OCI-LY7 (cell line): ENCODE measurements around the gene USPL1. TPM values are rescaled to one million over a fixed set of nuclear protein-coding genes. Genes with fewer than 3 reads are reported as not detected.

Experiments
- BruUV-seq: library from RNA; stranded (reverse); fragments of 400-500 nt; replicated peaks from 2 replicates; lab custom pipeline; 2021; lab: Mats Ljungman, UMichigan
- CTCF ChIA-PET: fragments of 300-600 bp; sonication (Branson Sonifier 250); formaldehyde crosslinking; loops from one replicate; lab custom pipeline; 2022; ENCODE audit warnings: antibody characterized with exemption; ENCODE audit not compliant: unreplicated experiment; lab: Charles Lee
- POLR2A ChIA-PET: fragments of 300-600 bp; sonication (Branson Sonifier 250); formaldehyde crosslinking; loops from one replicate; lab custom pipeline; 2022; ENCODE audit warnings: antibody characterized with exemption; lab: Charles Lee
- DNase-seq: peaks from one replicate; pipeline ENCODE4 v3.0.0-alpha.2; 2015; ENCODE audit warnings: low spot score
- H2AFZ ChIP-seq: fragments of 200-600 bp; sonication (generic), shearing (Covaris generic); 2 replicates; pipeline ENCODE4 v1.6.1; 2014; ENCODE audit warnings: mild to moderate bottlenecking, antibody characterized with exemption, low read length, moderate library complexity
- H3K27ac ChIP-seq: fragments of 200-600 bp; sonication (generic); 2 replicates; pipeline ENCODE4 v1.5.1; 2014; ENCODE audit warnings: mixed run types, low read depth, mild to moderate bottlenecking, moderate library complexity, low read length, inconsistent platforms; ENCODE audit not compliant: poor library complexity, severe bottlenecking
- H3K36me3 ChIP-seq: fragments of 200-600 bp; sonication (generic); 2 replicates; pipeline ENCODE4 v1.6.1; 2014; ENCODE audit warnings: mild to moderate bottlenecking, antibody characterized with exemption, low read length, moderate library complexity, mixed read lengths; ENCODE audit not compliant: insufficient read depth
- H3K4me1 ChIP-seq: fragments of 200-600 bp; sonication (generic); 2 replicates; pipeline ENCODE4 v1.5.1; 2014; ENCODE audit warnings: mild to moderate bottlenecking, low read length; ENCODE audit not compliant: insufficient read depth, poor library complexity, severe bottlenecking
- H3K4me2 ChIP-seq: fragments of 200-600 bp; sonication (generic); 2 replicates; pipeline ENCODE4 v1.6.1; 2014; ENCODE audit warnings: mild to moderate bottlenecking, low read length
- H3K4me3 ChIP-seq: fragments of 200-600 bp; sonication (generic); 2 replicates; pipeline ENCODE4 v1.5.1; 2014; ENCODE audit warnings: mild to moderate bottlenecking, low read depth, low read length; ENCODE audit not compliant: poor library complexity, severe bottlenecking
- H3K79me2 ChIP-seq: fragments of 200-600 bp; sonication (generic); 2 replicates; pipeline ENCODE4 v1.6.1; 2016; ENCODE audit warnings: low read depth, mild to moderate bottlenecking, low read length, moderate library complexity, mixed read lengths; ENCODE audit not compliant: insufficient read depth
- H3K9me2 ChIP-seq: fragments of 200-600 bp; sonication (generic); 2 replicates; pipeline ENCODE4 v1.6.1; 2016; ENCODE audit warnings: mild to moderate bottlenecking, low read length, mixed read lengths; ENCODE audit not compliant: insufficient read depth
- H3K9me3 ChIP-seq: fragments of 200-600 bp; sonication (generic); 2 replicates; pipeline ENCODE4 v1.6.1; 2014; ENCODE audit warnings: mild to moderate bottlenecking, mixed run types, low read length, mixed read lengths
- H4K20me1 ChIP-seq: fragments of 200-600 bp; sonication (generic); 2 replicates; pipeline ENCODE4 v1.6.1; 2014; ENCODE audit warnings: mild to moderate bottlenecking, antibody characterized with exemption, low read length, moderate library complexity, mixed read lengths; ENCODE audit not compliant: insufficient read depth
- CTCF ChIP-seq: fragments of 200-600 bp; sonication (generic); conservative IDR thresholded peaks from 2 replicates; pipeline ENCODE4 v1.5.1; 2014; ENCODE audit warnings: mild to moderate bottlenecking, antibody characterized with exemption, low read length, moderate library complexity, mixed read lengths
- EZH2phosphoT487 ChIP-seq: fragments of 200-600 bp; sonication (generic); IDR thresholded peaks from 2 replicates; pipeline ENCODE4 v1.6.1; 2018; ENCODE audit warnings: low read depth, borderline replicate concordance, mild to moderate bottlenecking, mixed run types, antibody characterized with exemption, low read length, moderate library complexity, mixed read lengths
- intact Hi-C: fragments of 100-400 bp; cut with micrococcal nuclease; formaldehyde crosslinking; loops from one replicate; pipeline ENCODE4 v1.10.0; 2022; ENCODE audit not compliant: unreplicated experiment
- total RNA-seq, 2 experiments: library from RNA; depleted of rRNA in 1 of 2; stranded (reverse); fragments of >200 nt in 1 of 2; shearing (Covaris generic) in 1 of 2; gene quantifications; 2 replicates each; pipeline ENCODE4 v1.2.3, GENCODE V29; 2014 to 2022

The USPL1 gene
- total RNA-seq, 2 experiments from 2014 or later = 19.2 to 21.9 TPM

DNA sequence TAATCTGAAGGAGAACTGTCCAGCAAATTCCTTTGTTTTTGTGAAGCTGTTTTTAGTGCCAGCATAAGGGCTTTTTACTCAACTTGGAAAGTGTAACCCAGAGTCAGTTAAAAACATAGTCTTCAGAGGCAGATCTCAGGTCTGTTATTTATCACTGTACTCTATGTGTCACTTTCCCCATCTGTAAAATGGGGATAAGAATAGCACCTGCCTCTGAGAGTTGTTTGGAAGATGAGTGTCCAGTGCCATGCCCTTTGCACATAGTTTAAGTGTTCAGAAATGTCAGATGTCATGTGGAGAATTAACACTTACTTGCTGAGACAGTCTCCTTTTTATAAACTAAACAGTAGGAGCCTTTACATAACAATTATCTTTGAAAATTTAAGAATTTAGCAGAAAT is 27.9 kb downstream of the USPL1 start:
- H3K4me2 ChIP-seq = no peak overlapping the region
- POLR2A ChIA-PET = interaction anchor here (0.8 to 2.1 kb wide), 7 partner anchors 9 to 37 kb away, joined by 3 to 10 read pairs (median 4); no protein-coding TSS in a partner anchor
- CTCF ChIA-PET = no interaction called here
- intact Hi-C loops = no loop called here
- peaks cover 99% of the 10 kb centered on the region for H3K36me3 ChIP-seq
- H3K4me3 ChIP-seq = no peak overlapping the region
- no peak for TF ChIP-seq EZH2phosphoT487
- no peak for TF ChIP-seq CTCF
- no peaks in the 10 kb centered on the region for H3K9me2 ChIP-seq
- no peak for DNase-seq
- no peaks in the 10 kb centered on the region for H3K9me3 ChIP-seq
- peaks cover 37% of the 10 kb centered on the region for H3K79me2 ChIP-seq
- peaks cover 50% of the 10 kb centered on the region for H3K4me1 ChIP-seq
- H2AFZ ChIP-seq = no peak overlapping the region
- BruUV-seq = no TSS peak
- no peak overlapping the region for H3K27ac ChIP-seq
- peaks cover 6% of the 10 kb centered on the region; the same call in 1 of the 2 replicates for H4K20me1 ChIP-seq

DNA sequence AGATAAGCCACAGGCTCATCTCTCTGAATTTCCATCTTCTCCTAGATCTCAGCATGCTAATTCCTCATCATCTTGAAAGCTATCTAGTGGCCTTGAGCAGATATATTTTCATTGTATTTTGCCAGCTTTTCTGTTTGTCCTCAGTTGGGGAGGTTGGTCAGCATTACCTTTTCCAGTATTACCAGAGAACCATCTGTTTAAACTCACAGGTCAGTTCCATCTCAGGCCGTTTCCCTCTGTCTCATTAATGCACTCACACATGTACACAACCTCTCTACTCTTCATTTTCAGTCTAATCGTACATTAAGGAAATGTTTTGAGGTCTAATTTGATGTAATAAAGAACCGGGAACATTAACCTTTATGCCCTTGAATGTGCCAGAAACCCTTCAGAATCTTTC is 29.7 kb downstream of the USPL1 start:
- H3K27ac ChIP-seq = peak overlapping the region; percentile 81
- ChIA-PET CTCF (no interaction called here), POLR2A (interaction anchor here (0.6 to 1.8 kb wide), 3 partner anchors 11 to 396 kb away, joined by 3 to 10 read pairs (median 3); no protein-coding TSS in a partner anchor)
- BruUV-seq = no TSS peak
- no peaks in the 10 kb centered on the region for H3K9me2 ChIP-seq
- H3K9me3 ChIP-seq = no peaks in the 10 kb centered on the region
- H2AFZ ChIP-seq = no peak overlapping the region
- peaks cover 50% of the 10 kb centered on the region for H3K4me1 ChIP-seq
- no peak for TF ChIP-seq CTCF
- TF ChIP-seq EZH2phosphoT487 = no peak
- H3K79me2 ChIP-seq = peaks cover 37% of the 10 kb centered on the region
- H3K4me3 ChIP-seq = peak overlapping the region; percentile 43
- intact Hi-C loops = no loop called here
- peaks cover 6% of the 10 kb centered on the region; the same call in 1 of the 2 replicates for H4K20me1 ChIP-seq
- peaks cover 100% of the 10 kb centered on the region for H3K36me3 ChIP-seq
- peak overlapping the region; percentile 75 for H3K4me2 ChIP-seq
- DNase-seq = no peak

- Histone ChIP-seq H4K20me1 (peaks cover 6% of the 10 kb centered on the region; the same call in 1 of the 2 replicates), H3K9me2 (no peaks in the 10 kb centered on the region), H3K4me3 (peak overlapping the region; percentile 43), H3K27ac (peak overlapping the region; percentile 81), H3K4me2 (peak overlapping the region; percentile 75), H3K36me3 (peaks cover 100% of the 10 kb centered on the region), H2AFZ (no peak overlapping the region), H3K4me1 (peaks cover 50% of the 10 kb centered on the region), H3K9me3 (no peaks in the 10 kb centered on the region), H3K79me2 (peaks cover 37% of the 10 kb centered on the region)
- BruUV-seq = no TSS peak
- ChIA-PET POLR2A (interaction anchor here (0.6 to 1.0 kb wide), 3 partner anchors 11 to 12 kb away, joined by 3 to 5 read pairs (median 3); no protein-coding TSS in a partner anchor), CTCF (no interaction called here)
- peak; percentile 46 for DNase-seq
- intact Hi-C loops = no loop called here
- TF ChIP-seq EZH2phosphoT487 = no peak
- TF ChIP-seq CTCF = no peak
These were observed 30.3 kb downstream of the USPL1 start for GRCh38 chr13:30647824-30648521.
